ENCODE results near the gene SH3GL3.

Gene SH3GL3

DNA sequence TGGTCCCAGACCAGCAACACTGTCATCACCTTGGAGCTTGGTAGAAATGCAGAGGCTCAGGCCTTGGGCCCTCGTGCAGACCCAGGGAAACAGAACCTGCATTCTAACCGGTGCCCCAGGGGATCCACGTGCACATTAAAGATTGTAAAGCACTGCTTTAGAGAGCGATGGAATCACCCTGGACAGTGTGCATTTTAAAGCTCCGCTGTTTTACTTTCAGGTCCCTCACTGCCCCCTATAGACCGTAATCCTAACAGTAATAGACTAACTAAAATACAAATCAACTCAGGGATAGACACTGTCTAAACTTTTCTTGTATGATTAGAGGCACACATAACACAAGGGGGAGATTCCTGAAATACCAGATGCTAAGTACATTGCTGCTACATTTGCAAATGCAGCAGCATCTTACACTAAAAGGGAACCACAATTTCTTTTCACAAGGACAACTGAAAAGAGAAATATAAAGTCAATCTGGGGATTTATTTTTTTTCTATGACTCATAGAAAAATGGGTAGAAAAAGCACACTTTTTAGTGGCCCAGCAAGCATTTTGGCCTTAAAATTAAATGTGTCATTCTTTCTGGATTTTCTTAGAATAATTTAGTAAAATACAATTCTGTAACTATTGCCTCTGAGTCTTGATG is 10.5 kb upstream of the SH3GL3 start:
- Histone ChIP-seq H3K9ac (ENCODE audit: low read depth, low read length) (no peak overlapping the region), H3K36me3 (ENCODE audit: control insufficient read depth, insufficient read depth, low read length) (no peaks in the 10 kb centered on the region), H3K27me3 (ENCODE audit: control insufficient read depth, insufficient read depth, low read length) (no peaks in the 10 kb centered on the region), H3K9me3 (ENCODE audit: control insufficient read depth, insufficient read depth, low read length) (no peaks in the 10 kb centered on the region), H3K4me3 (ENCODE audit: low read depth, low read length) (no peak overlapping the region), H3K4me1 (ENCODE audit: control insufficient read depth, insufficient read depth, low read length) (peaks cover 2% of the 10 kb centered on the region)

DNA sequence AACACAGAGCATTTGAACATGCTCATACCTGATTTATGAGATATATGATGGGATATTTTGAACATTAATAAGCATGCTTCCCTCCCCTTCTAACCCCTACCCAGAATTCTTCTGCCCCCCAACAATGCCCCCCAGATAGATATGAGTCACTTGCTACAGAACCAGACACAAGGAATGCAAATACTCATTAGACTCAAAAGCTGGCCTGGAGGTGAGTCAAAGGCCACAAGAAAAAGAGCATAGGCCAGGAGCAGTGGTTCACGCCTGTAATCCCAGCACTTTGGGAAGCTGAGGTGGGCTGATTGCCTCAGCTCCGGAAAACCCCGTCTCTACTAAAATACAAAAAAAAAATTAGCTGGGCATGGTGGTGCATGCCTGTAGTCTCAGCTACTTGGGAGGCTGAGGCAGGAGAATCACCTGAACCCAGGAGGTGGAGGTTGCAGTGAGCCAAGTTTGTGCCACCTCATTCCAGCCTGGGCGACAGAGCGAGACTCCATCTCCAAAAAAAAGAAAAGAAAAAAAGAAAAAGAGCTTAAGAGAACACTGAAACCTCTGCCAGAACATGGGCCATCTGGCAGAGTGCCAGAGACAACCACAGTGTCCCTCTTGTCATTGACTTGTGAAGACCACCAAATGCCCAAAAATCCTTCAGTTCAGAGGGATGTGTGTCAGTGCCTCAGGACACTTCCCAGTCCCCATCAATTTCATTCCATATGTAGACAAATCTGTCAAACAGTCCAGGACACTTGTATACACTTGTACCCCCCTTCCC is 3.9 kb upstream of the SH3GL3 start:
- Histone ChIP-seq H3K27me3 (ENCODE audit: control insufficient read depth, insufficient read depth, low read length) (peaks cover 17% of the 10 kb centered on the region), H3K4me3 (ENCODE audit: low read depth, low read length) (no peak overlapping the region), H3K9ac (ENCODE audit: low read depth, low read length) (no peak overlapping the region), H3K4me1 (ENCODE audit: control insufficient read depth, insufficient read depth, low read length) (peaks cover 2% of the 10 kb centered on the region), H3K9me3 (ENCODE audit: control insufficient read depth, insufficient read depth, low read length) (no peaks in the 10 kb centered on the region), H3K36me3 (ENCODE audit: control insufficient read depth, insufficient read depth, low read length) (no peaks in the 10 kb centered on the region)

DNA sequence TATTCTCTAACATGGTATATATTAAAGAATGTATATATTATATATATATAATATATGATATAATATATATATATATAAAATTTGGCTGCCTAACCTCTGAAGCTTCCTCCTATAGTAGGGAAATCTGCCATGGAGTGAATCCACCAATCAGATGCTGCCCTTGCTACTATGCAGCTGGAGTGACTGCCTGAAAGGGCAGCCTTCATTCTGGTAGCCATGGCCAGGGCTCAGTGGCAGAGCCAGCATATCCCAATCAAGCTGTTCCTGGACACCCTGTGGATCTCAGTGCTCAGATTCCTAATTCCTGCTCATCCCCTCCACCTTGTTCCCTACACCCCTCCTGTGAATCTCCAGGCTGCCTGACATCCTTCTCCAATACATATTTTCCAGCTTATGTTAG is 2.2 kb upstream of the SH3GL3 start:
- H3K4me3 ChIP-seq (ENCODE audit: low read depth, low read length), result no peak overlapping the region
- H3K36me3 ChIP-seq (ENCODE audit: control insufficient read depth, insufficient read depth, low read length), result no peaks in the 10 kb centered on the region
- H3K4me1 ChIP-seq (ENCODE audit: control insufficient read depth, insufficient read depth, low read length), result no peaks in the 10 kb centered on the region
- H3K9ac ChIP-seq (ENCODE audit: low read depth, low read length), result no peak overlapping the region
- peaks cover 29% of the 10 kb centered on the region for H3K27me3 ChIP-seq (ENCODE audit: control insufficient read depth, insufficient read depth, low read length)
- H3K9me3 ChIP-seq (ENCODE audit: control insufficient read depth, insufficient read depth, low read length), result no peaks in the 10 kb centered on the region

DNA sequence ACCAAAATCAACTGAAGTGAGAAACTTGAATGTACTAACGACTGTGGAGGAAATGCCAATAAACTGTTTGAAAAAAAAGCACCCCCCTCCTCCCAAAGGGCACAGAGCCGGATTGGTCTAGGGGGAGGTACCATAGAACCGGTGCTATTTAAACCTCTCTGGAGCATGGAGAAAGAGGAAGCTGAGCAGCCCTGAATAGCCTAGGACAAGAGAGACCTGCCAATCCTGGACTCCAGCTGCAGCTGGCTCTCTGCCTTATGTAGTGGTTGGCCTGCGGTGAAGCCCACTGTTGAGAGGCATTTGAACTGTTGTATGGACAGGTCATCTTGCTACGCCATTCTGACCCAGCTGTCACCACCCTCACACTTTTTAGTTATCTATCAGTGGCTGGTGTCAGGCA is 1.5 kb upstream of the SH3GL3 start:
- Histone ChIP-seq H3K9ac (ENCODE audit: low read depth, low read length) (no peak overlapping the region), H3K27me3 (ENCODE audit: control insufficient read depth, insufficient read depth, low read length) (peaks cover 29% of the 10 kb centered on the region), H3K9me3 (ENCODE audit: control insufficient read depth, insufficient read depth, low read length) (no peaks in the 10 kb centered on the region), H3K4me3 (ENCODE audit: low read depth, low read length) (no peak overlapping the region), H3K36me3 (ENCODE audit: control insufficient read depth, insufficient read depth, low read length) (no peaks in the 10 kb centered on the region), H3K4me1 (ENCODE audit: control insufficient read depth, insufficient read depth, low read length) (no peaks in the 10 kb centered on the region)

DNA sequence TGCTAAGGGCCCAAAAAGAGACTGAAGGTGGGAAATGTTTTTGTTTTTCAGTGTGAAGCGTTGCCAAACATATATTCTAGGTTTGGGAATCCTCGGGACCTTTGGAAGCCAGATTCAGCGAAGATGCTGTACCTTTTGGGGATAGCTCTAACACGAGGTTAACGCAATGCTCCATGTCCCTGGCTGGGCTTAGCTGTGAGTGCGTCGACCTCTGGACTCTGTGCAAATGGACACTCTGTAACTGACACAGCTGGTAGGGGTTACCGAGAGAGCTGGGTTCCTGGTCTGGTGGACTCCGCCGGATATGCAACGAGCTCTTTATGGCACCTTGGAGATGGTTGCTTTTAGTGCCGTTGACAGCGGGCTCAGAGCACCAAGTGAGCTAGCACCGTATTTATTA is 724 bp upstream of the SH3GL3 start:
- no peaks in the 10 kb centered on the region for H3K4me1 ChIP-seq (ENCODE audit: control insufficient read depth, insufficient read depth, low read length)
- no peaks in the 10 kb centered on the region for H3K36me3 ChIP-seq (ENCODE audit: control insufficient read depth, insufficient read depth, low read length)
- peak overlapping the region; percentile 73 for H3K4me3 ChIP-seq (ENCODE audit: low read depth, low read length)
- H3K27me3 ChIP-seq (ENCODE audit: control insufficient read depth, insufficient read depth, low read length), result peaks cover 29% of the 10 kb centered on the region
- H3K9me3 ChIP-seq (ENCODE audit: control insufficient read depth, insufficient read depth, low read length), result no peaks in the 10 kb centered on the region
- H3K9ac ChIP-seq (ENCODE audit: low read depth, low read length), result no peak overlapping the region

DNA sequence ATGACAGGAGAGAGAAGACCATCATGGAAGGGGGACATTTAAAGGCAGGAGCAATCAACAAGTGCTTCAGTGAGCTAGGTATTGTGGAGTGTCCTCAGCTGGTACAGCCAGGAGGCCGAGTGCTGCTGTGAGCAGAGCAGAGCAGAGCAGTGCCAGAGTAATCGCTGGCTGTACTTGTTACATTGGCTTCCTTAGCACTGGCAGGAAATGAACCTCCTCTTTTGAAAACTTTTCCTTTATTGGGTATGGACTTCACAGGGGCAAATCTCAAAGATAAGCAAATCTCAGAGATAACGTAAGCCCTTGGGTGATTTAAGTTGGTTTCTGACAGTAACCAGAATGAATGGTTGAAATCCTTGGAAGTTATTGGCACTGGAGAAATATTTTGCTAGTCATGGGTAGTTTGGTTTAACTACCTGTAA is 2.1 kb downstream of the SH3GL3 start:
- Histone ChIP-seq H3K4me1 (ENCODE audit: control insufficient read depth, insufficient read depth, low read length) (no peaks in the 10 kb centered on the region), H3K36me3 (ENCODE audit: control insufficient read depth, insufficient read depth, low read length) (no peaks in the 10 kb centered on the region), H3K4me3 (ENCODE audit: low read depth, low read length) (no peak overlapping the region), H3K9me3 (ENCODE audit: control insufficient read depth, insufficient read depth, low read length) (no peaks in the 10 kb centered on the region), H3K9ac (ENCODE audit: low read depth, low read length) (no peak overlapping the region), H3K27me3 (ENCODE audit: control insufficient read depth, insufficient read depth, low read length) (peaks cover 29% of the 10 kb centered on the region)

DNA sequence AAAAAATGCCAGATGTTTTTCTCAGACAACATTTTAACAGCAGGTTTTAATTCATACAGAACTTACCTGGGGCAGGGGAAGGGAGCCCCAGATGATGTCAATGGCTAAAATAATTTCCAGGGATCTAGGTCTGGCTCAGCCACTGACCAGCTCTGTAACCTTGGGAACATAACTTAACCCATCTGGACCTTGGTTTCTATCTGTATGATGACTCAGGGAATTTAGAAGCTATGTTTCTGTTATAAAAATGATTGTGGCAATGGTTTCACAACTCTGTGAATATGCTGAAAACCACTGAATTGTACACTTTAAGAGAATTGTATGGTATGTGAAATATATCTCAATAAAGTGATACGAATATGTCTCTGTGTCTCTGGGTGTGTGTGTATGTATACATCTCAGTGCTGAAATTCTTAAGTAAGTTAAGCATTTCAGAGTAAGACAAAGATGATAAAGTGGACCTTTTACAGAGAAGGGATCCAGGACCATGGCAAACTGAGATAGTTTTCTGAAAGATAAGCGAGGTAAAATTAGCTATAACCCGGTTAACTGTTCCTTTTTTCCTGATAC is 2.9 kb downstream of the SH3GL3 start:
- no peaks in the 10 kb centered on the region for H3K36me3 ChIP-seq (ENCODE audit: control insufficient read depth, insufficient read depth, low read length)

DNA sequence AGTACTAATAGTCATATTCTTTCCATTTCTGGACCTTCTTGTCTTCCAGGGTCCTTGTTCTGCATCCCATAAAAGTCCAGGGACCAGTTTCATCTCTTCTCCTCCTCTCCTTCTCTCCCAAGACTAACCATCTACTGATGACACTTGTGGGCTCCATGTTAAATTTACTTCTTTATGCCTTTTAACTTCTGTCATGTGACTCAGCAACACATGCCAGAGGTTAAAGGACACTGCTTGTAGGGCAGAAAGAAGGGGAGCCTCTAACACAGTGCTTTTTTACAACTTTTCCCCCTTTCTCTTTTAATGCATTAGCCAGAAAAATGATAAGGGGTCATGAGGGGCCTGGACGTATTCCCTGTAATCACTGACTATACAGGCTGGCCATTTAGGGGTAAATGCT is 10.0 kb downstream of the SH3GL3 start:
- Histone ChIP-seq H3K4me1 (ENCODE audit: control insufficient read depth, insufficient read depth, low read length) (no peaks in the 10 kb centered on the region), H3K9me3 (ENCODE audit: control insufficient read depth, insufficient read depth, low read length) (no peaks in the 10 kb centered on the region), H3K27me3 (ENCODE audit: control insufficient read depth, insufficient read depth, low read length) (no peaks in the 10 kb centered on the region), H3K9ac (ENCODE audit: low read depth, low read length) (no peak overlapping the region), H3K36me3 (ENCODE audit: control insufficient read depth, insufficient read depth, low read length) (no peaks in the 10 kb centered on the region), H3K4me3 (ENCODE audit: low read depth, low read length) (no peak overlapping the region)

More for the DNA sequence above, 2.9 kb downstream of the SH3GL3 start:
- no peak overlapping the region for H3K4me3 ChIP-seq (ENCODE audit: low read depth, low read length)
- H3K9me3 ChIP-seq (ENCODE audit: control insufficient read depth, insufficient read depth, low read length), result no peaks in the 10 kb centered on the region
- no peaks in the 10 kb centered on the region for H3K4me1 ChIP-seq (ENCODE audit: control insufficient read depth, insufficient read depth, low read length)
- H3K27me3 ChIP-seq (ENCODE audit: control insufficient read depth, insufficient read depth, low read length), result peaks cover 29% of the 10 kb centered on the region
- no peak overlapping the region for H3K9ac ChIP-seq (ENCODE audit: low read depth, low read length)

DNA sequence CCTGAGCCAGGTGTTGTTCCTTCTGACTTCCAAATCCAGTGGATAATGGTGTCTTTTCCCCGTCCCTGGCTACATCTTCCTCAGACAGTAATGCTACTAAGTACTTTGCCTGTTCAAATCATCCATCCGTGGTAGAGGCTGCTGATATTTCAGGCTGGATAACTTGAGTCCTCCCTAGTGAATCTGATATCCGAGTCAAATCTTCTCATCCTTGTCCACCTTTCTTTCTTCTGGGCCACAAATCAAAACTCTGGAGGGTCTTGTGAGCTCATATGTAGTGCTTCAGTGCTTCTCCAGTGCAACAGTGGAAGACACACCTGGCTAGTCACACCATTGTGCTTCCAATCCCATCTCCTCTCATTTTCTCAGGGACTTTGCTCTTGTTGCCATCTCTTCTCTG is 11.2 kb downstream of the SH3GL3 start:
- H3K27me3 ChIP-seq (ENCODE audit: control insufficient read depth, insufficient read depth, low read length), result no peaks in the 10 kb centered on the region
- H3K4me3 ChIP-seq (ENCODE audit: low read depth, low read length), result no peak overlapping the region
- H3K9me3 ChIP-seq (ENCODE audit: control insufficient read depth, insufficient read depth, low read length), result no peaks in the 10 kb centered on the region
- no peak overlapping the region for H3K9ac ChIP-seq (ENCODE audit: low read depth, low read length)
- no peaks in the 10 kb centered on the region for H3K4me1 ChIP-seq (ENCODE audit: control insufficient read depth, insufficient read depth, low read length)
- H3K36me3 ChIP-seq (ENCODE audit: control insufficient read depth, insufficient read depth, low read length), result no peaks in the 10 kb centered on the region

DNA sequence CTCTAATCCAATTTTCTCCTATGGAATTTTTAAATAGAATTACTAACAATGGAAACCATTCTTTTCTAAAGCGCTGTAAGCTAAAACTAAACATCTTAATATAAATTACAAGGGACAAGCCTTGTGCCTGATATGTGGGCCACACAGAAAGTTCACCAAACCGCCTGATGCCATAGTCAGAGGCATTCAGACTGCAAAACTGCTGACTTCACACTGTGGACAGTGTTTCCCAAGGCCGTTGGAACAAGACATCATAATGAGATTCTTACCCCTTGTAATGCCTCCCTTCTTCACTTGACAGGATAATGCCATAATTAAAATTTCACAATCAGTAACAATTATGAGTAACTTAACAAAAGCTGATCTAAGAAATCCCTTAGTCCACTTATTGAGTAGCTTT is 14.9 kb downstream of the SH3GL3 start:
- Histone ChIP-seq H3K4me1 (ENCODE audit: control insufficient read depth, insufficient read depth, low read length) (no peaks in the 10 kb centered on the region), H3K36me3 (ENCODE audit: control insufficient read depth, insufficient read depth, low read length) (no peaks in the 10 kb centered on the region), H3K9ac (ENCODE audit: low read depth, low read length) (no peak overlapping the region), H3K4me3 (ENCODE audit: low read depth, low read length) (no peak overlapping the region), H3K9me3 (ENCODE audit: control insufficient read depth, insufficient read depth, low read length) (no peaks in the 10 kb centered on the region), H3K27me3 (ENCODE audit: control insufficient read depth, insufficient read depth, low read length) (no peaks in the 10 kb centered on the region)

DNA sequence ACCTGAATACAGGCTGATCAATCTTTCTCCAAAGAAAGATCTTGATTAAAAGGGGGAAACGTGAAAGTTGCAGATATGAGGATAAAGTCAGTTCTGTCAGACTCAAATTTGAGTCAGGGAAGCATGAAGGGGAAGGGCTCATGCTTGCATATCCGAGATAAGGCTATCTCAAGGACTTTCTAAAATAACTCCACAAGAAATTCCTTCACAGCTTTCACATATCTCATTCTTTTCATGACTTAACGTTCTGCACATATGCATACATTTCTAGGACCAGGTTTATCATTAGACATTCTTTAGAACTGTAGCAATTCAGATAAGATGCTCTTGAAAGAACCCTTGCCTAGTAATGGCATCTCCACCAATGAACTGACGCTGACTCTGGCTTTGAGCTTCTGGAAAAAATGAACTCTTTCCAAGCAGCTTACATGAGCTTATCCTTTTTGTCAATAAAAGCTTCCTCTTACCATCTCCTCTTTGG is 15.9 kb downstream of the SH3GL3 start:
- Histone ChIP-seq H3K9ac (ENCODE audit: low read depth, low read length) (no peak overlapping the region), H3K9me3 (ENCODE audit: control insufficient read depth, insufficient read depth, low read length) (no peaks in the 10 kb centered on the region), H3K4me3 (ENCODE audit: low read depth, low read length) (no peak overlapping the region), H3K4me1 (ENCODE audit: control insufficient read depth, insufficient read depth, low read length) (no peaks in the 10 kb centered on the region), H3K36me3 (ENCODE audit: control insufficient read depth, insufficient read depth, low read length) (no peaks in the 10 kb centered on the region), H3K27me3 (ENCODE audit: control insufficient read depth, insufficient read depth, low read length) (no peaks in the 10 kb centered on the region)

DNA sequence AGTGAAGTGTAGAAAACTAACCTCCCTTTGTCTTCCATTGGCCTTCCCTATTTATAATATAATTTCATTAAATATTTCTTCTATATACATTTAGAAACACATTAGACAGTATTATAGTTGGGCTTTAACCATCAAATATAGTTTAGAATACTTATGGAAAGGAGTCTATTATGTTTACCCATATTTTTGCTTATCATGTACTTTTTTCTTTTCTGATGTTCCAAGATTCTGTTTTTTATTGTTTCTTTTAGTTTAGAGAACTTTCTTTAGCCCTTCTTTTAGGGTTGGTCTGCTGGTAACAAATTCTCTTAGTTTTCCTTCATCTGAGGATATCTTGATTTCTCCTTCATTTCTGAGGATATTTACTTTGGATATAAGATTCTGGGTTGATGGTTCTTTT is 23.7 kb downstream of the SH3GL3 start:
- Histone ChIP-seq H3K9me3 (ENCODE audit: control insufficient read depth, insufficient read depth, low read length) (no peaks in the 10 kb centered on the region), H3K4me1 (ENCODE audit: control insufficient read depth, insufficient read depth, low read length) (peaks cover 3% of the 10 kb centered on the region), H3K4me3 (ENCODE audit: low read depth, low read length) (no peak overlapping the region)

More for the DNA sequence above, 23.7 kb downstream of the SH3GL3 start:
- H3K9ac ChIP-seq (ENCODE audit: low read depth, low read length), result no peak overlapping the region
- H3K27me3 ChIP-seq (ENCODE audit: control insufficient read depth, insufficient read depth, low read length), result no peaks in the 10 kb centered on the region
- no peaks in the 10 kb centered on the region for H3K36me3 ChIP-seq (ENCODE audit: control insufficient read depth, insufficient read depth, low read length)

Measured in iPS-15b (cell line).